ENCODE data around the gene MICALL2.
A peak's percentile ranks its signal among the peaks of the same experiment; 100 is the strongest.

Gene MICALL2

DNA sequence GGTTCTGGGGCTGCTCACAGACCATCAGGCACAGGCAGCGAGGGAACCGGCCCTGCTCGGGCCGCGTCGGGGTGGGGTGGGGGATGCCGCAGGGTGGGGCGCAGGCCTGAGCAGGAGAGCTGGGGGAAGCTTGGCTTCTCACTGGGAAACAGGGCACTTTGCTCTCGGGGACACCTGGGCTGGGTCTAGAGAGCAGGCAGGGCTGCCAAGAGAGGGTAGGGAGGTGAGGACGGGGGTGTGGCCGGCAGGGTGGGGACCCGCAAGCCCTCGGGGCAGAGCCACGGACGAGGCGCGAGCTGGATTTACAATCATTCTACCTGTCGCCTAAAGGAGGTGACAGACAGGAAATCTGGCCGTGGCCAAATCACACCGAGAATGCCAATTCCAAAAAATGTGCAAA is 33.9 kb upstream of the MICALL2 start:
- no peak for DNase-seq (ENCODE audit: low spot score)

DNA sequence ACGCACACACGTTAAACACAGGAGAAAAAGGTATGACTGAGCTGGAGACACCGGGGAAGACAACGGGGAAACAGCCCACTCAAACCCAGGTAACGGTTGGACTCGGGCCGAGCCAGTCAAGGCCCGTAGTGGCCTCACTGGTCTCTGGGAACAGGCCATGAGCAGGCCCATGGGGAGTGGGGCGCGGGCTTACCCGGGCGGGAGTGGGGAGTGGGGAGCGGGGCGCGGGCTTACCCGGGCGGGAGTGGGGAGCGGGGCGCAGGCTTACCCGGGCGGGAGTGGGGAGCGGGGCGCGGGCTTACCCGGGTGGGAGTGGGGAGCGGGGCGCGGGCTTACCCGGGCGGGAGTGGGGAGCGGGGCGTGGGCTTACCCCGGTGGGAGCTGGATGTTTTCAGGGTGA is 33.4 kb upstream of the MICALL2 start:
- no peak for DNase-seq (ENCODE audit: low spot score)

DNA sequence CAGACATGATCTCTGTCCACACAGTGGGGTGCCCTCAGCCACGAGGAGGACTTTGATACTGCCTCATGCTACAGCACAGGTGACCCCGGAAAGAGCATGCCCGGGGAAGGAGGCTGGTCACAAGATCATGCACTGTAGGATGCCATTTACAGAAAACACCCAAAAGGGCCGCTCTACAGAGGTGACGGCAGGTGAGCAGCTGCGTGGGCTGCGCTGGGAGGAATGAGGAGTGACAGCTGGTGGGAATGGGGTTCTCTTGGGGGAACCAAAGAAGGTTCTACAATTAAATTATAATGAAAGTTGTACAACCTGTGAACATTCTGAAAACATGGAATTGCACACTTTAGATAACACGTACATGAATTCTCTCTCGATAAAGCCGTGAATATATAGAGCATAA is 33.0 kb upstream of the MICALL2 start:
- DNase-seq (ENCODE audit: low spot score) = no peak

DNA sequence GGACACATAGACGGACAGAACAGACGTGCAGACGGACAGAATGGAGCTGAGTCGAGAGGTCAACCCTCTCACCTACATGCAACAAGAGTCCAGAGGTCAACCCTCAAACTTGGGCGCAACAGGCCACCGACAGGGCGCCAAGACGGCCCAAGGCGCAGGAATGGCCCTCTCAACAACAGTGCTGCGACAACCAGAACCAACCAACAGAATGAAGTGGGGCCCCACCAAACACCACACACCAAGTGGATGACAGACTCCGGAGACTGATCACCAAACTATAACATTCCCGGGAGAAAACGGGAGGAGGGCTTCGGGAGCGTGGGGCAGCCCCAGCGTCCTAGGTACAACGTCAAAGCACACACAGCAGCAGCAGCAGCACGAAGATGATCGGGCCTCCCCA is 31.6 kb upstream of the MICALL2 start:
- DNase-seq (ENCODE audit: low spot score) = no peak

DNA sequence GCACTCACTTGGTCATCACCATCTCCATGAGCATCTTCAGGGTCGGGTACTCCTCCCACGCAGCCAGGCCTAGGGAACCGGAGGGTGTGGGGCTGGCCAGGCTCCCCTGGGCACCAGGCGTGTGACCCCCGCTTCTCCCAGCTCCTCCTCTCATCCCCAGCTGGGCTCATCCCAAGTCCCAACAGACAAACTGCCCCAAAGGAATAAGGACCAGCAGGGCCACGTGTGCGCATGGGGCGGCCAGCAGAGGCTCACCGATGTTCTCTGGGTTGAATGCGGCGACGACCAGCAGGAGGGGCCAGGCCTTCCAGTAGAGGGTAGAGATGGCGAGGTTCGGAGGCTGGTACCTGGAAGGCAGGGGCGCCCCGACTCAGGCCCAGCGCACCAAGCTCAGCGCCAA is 30.1 kb upstream of the MICALL2 start:
- no peak for DNase-seq (ENCODE audit: low spot score)

DNA sequence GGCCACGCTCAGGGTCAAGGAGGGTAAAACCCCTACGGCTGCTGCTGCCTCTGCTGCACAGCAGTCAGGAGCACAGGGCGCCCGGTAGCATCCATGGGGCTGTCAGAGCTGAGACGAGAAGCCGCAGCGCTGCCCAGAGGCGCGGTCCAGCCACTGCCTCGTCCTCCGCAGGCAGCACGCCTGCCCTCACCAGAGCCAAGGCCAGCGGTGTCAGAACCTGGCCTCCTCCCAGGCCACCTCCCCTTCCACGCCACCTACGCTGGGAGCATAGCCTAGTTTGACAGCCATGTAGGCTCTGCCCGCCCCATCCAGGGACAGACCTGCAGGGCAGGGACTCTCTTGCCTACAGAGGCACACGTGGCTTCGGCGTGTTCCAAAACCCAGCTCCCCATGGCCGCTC is 28.7 kb upstream of the MICALL2 start:
- DNase-seq (ENCODE audit: low spot score) = no peak

DNA sequence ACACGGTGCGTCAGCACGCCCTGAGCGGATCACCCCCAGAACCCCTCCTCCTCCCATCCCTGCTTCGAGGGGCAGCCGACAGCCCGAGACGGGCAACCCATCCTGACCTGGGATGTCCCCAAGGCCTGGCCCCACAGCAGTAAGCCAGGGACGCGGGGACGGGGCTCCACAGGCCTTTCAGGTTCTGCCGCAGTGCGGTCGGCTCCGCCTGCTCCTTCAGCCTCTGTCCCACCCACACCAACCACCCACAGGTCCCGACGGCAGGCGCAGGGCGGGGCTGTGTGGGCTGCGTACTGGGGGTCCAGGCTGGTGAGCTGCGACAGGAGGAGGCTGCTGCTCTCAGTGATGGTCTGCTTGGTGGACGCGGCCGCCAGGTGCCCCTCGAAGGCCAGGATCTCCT is 28.2 kb upstream of the MICALL2 start:
- no peak for DNase-seq (ENCODE audit: low spot score)

DNA sequence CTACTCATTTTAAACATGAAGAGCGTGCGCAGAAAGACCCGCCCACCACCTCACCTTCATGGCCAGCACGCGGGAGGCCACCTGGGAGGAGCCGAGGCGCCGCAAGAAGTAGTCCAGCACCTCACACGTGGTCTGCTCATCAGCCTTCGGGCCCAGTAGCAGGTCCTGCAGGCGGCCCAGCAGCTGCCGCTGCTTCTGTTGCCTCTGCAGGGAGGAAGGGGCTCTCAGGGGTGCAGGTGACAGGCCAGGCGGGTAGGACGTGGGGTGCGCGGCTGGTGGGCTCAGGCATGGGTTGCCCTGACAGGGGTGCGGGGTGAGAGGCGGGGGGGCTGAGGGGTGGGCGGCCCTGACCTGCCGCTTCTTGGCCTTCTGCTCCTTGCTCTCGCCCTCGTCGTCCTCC is 27.3 kb upstream of the MICALL2 start:
- DNase-seq (ENCODE audit: low spot score) = no peak

DNA sequence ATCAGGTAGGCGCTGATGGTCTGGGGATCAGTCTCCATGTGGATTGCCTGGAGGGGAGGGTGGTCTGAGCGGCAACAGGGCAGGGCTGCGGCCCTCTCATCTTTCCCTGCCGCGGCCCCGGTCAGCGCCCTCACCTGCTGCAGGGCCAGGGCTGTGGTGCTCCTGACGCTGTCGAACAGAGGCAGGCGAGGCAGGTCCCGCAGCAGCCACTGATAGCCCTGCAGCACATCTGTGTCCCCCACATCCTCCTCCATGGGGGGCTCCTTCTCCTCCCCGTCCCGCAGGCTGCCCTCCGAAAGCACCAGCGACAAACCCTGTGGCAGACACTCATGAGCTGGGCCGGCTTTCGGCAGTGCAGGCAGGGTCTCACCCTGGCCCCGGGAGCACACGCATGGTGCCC is 25.9 kb upstream of the MICALL2 start:
- no peak for DNase-seq (ENCODE audit: low spot score)

DNA sequence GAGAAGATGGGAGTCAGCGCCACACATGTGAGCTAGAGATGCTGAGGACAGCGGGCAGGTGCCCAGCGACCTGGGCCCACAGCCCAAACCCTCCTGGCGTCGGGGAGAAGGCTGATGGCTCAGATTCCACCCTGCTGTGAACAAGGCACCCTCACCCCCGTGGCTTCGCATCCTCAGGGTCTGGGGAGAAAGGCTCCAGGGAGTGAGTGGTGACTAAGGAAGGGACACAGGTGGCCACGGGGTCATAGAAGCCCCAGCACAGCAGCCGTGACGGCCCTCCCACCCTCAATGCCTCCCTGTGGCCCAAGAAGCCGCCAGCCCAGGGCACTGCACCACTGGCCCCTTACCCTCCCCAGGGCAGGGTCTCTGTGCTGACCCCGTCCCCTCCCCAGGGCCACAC is 25.3 kb upstream of the MICALL2 start:
- no peak for DNase-seq (ENCODE audit: low spot score)

DNA sequence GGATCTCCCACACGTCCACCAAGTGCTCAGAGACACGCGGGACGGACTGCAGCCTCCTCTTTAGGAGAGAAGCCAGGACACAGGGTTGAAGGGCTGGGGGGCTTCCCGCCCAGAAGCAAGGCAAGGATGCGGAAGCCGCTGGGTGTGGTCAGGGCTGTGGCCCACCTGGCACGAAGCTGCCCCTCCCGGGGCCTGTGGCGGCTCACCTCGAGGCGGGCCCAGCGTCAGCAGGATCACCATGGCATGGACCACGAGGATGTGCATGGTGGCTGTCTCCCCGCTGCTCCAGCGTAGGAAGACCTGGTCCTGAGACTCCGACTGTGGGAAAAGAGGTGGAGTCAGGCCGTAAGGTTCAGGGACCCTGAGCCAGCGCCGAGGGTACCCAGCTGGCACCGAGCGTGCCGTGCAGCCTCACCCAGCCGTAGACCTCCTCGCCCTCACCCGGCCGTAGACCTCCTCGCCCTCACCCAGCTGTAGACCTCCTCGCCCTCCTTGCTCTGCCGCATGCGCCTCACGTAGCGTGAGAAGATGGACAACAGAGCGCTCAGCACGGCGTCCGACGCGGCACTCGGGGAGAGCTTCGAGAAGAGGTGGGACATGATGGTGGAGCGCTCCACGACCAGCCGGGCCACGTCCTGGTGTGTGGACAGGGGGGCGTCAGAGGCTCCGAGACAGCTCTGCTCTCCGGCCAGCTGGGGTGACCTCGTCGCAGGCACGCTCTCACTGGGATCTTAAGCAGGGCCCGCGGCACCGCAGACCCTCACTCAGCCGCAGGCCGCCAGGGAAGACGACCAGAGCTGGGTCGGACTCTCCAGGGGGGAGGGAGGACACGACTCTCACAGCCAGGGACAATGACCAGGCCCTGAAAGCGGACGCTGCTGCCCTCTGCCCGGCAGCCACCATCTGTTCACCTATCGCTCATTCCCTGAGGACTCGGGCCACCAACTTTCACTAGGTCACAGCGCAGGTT is 24.6 kb upstream of the MICALL2 start:
- no peak for DNase-seq (ENCODE audit: low spot score)

DNA sequence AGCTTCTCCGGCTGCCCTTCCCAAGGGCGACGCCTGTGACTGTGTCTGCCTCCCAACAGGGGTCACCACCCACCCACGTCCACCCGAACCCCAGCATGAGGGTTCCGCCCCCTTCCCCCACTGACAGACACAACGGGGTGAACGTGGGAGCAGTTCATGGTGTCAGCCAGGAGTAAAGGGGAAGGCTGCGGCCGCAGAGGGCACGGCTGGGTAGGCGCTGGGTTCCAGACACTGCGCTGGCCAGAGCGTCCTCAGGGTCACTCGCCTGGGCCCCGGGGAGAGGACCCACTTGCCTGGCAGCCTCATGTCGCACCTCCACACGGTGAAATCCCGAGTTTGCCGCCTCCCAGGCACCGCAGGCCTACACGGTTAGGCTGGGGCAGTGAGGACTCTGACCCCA is 23.8 kb upstream of the MICALL2 start:
- no peak for DNase-seq (ENCODE audit: low spot score)

DNA sequence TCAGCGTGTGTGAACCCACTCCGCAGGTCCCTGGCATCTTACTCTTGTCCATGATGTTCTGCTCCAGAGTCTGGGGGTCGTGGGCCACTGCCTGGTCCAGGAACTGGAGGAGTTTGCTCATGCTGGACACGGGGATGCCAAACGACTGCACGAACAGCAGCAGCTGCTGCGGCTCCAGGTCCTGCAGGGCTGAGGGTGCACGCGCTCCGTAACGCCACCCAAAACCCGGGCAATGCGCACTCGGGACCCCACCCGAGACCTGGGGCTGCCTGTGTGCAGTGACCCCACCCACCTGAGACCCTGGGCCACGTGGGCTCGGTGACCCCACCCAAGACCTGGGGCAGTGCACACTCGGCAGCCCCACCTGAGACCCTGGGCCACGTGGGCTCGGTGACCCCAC is 22.0 kb upstream of the MICALL2 start:
- no peak for DNase-seq (ENCODE audit: low spot score)

DNA sequence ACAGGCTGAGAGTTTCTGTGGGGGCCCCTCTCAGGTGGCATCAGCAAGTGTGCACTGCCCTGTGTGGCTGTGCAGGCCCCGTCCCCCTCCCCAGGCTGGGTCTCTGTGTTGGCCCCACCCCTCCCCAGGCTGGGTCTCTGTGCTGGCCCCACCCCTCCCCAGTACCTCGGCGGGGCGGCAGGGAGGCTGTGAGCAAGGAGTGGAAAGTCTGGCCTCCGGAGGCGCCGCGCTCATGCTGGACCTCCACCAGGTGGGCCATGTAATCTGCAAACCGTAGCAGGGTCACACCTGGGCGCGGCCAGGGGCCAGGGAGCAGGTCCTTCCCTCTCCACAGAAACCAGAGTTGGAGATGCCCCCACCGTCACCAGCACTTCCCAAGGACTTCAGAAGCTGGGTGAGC is 21.4 kb upstream of the MICALL2 start:
- no peak for DNase-seq (ENCODE audit: low spot score)

DNA sequence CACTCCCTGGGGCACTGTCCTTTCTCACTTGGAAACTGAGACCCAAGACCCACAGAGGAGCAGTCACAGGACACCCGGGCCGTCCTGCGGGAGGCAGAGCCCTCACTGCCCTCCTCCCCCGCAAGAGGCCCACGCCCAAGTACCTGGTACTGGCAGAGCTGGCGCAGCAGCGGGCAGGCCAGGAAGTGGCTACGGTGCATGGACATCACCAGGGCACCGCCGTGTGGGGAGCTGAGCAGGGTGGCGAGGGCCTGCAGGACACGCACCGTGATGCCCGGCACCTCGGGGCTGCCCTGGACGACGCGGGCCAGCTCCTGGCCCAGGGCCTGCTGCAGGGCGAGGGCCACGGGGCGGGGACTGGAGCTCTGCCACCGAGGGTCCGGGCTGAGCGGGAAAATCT is 20.0 kb upstream of the MICALL2 start:
- DNase-seq (ENCODE audit: low spot score) = no peak

DNA sequence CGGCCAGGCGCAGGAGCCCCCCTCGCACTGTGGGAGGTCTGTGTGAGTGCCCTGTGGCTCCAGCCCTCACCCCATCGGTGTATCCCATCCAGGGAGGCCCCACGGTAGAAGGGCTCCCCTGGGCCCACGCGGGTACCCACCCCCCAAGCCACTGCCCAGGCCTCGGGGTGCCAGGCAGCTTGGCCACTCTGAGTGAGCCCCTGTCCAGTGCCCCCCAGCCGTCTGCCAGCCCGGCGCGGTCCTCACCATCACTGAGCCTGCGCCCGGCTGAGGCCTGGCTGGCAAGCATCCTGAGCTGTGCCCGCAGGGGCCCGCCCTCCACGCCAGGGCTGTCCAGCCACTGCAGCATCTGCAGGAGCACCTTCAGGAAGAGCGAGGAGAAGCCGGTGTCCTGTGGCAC is 19.2 kb upstream of the MICALL2 start:
- no peak for DNase-seq (ENCODE audit: low spot score)

DNA sequence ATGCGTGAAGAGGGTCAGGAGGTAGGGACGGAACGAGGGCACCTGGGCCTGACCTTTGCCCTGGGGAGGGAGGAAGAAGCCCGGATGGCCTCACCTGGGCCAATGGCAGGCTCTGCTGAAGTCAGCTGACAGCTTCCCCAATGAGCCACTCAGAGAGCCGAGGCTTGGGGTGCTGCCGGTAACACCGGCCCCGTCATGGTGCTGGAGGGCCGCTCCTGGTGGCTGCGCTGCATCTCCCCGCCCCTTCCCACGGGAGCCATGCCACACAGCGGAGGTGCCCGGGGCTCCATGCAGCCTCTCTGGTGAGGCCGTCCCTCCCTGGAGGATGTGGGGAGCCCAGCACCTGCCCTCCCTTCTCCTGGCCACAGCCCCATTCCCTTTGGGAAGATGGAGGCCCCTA is 17.6 kb upstream of the MICALL2 start:
- DNase-seq (ENCODE audit: low spot score) = no peak

DNA sequence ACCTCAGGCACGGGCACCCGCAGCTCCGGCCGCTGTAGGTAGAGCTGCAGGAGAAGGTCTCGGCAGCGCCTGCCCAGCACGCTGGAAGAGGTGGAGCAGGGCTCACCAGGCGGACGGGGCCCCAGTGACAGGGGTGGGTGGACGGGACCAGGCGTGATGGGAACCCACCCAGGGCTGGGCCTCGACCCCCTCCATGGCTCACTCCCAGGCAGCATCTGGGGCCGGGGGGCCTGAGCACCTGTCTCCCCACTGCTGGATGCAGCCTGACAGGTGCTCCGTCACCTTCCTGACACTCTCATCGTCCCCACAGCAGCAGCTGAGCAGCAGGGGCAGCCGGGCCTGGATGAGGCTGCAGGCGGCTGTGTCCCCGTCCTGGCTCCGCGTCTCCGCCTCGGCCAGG is 16.7 kb upstream of the MICALL2 start:
- no peak for DNase-seq (ENCODE audit: low spot score)

DNA sequence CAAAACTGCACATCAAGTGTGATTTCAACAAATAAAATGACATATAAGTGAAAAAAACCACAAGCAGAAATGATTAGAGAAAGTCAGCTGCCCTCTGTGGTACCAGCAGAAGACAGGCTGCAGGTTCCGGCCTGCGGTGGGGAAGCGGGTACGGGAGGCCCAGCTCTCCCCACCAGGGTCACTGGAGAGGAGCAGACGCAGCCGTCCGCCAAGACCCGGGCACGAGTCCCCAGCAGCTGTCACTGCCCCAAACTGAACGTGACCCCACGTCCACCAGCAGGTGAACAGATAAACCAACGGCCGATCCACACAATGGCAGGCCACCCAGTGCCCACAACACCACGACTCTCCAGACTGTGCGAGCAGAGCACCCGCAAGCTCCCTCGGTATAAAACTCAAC is 16.1 kb upstream of the MICALL2 start:
- no peak for DNase-seq (ENCODE audit: low spot score)

DNA sequence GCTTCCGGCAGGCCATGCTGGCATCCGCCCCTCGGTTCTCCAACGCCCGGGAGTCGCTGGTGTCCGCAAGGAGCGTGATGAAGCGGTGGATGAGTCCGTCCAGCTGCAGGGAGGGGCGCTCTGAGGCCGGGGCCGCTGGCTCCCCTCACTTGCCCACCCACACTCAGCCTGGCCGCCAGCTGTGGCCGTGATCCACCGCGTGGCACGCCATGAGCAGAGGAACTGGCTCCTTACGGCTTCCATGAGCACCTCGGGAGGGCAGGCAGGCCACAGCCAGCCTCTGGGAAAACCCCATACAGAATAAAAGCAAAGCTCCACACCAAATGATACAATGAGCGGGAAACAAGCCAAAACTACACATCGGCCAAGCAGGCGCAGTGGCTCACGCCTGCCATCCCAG is 15.5 kb upstream of the MICALL2 start:
- DNase-seq (ENCODE audit: low spot score) = no peak

DNA sequence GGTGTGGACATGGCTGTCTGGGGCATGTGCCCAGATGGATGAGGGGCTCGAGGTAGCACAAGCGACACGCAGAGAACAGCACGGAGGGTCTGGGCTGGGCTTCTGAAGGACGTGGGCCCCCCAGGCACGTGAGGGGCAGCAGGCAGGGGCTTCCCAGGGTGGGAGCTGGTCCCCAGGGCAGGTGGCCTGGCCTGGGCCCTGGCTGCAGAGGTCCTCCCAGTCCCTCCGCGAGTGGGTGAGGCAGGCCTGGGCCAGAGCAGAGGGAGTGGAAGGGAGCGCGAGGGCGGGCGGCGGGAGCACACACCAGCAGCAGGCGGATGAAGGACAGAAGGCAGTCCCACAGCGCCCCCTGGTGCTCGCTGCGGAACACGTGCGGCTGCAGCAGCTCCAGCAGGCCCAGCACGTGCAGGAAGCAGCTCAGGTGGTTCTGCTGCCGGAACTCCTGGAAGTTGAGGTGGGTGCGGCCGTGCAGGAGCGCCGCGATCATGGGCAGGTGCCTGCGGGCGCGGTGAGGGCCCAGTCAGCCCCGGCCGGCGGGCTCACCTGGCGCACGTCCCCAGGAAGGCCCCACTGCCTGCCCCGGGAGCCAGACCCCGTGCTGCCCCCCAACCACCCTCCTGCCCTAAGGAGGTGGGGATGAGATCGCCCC is 14.7 kb upstream of the MICALL2 start:
- peak; percentile 85 for DNase-seq (ENCODE audit: low spot score)

DNA sequence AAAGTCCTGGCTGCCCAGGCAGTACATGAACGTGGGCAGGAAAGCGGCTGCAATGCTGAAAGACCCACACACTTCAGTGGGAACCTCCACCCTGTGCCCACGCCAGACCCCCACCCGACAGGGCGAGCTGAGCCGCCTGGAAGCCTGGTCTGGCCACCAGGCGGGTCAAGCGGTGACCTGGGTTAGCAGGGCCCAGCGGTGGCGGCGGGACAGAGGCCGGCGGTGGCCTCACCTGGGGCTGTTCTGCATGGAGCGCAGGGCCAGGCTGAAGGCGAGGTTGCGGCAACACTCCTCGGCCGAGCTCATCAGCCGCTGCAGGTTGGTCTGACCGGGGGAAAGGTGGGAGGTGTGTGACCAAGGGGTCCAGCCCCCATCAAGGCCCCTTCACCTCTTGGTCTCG is 11.6 kb upstream of the MICALL2 start:
- no peak for DNase-seq (ENCODE audit: low spot score)

DNA sequence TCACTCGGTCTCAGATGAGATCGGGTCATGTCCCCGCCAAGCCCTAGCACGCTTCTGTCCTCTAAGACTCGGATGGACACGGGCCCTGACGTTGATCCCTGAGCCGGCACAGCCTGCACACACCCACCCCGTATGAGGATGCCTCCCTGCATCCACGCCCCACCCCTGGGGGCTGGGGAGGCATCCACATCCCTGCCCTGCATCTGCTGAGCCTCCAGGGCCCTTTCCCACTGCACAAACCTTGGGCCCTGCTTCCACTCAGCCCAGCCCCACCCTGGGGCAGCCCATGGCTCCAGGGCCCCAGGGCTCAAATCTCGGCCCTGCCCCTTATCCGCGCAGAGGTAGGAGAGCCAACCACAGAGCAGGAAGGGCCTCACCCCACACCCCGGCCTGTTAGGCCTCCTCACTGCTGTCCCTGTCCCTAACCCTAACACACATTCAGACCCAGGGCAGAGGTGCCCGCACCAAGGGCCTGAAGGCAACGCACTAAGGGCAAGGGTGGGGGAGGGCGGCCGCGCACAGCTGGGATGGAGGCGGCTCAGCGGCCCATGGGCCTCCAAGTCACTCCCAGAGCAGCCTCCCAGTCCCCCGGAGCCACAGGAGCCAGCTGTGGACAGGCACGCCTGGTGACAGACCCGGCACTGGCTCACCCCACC is 9.5 kb upstream of the MICALL2 start:
- no peak for DNase-seq (ENCODE audit: low spot score)
